Measurements from ENCODE around the gene OSBPL7. TPM values are rescaled to one million over a fixed set of nuclear protein-coding genes. Genes with fewer than 3 reads are reported as not detected.

The OSBPL7 gene
- total and polyA plus RNA-seq, 2 experiments from 2014 or later, result 12.1 to 20.5 TPM

- Histone ChIP-seq H3K36me3 (no peaks in the 10 kb centered on the region), H3K9me3 (ENCODE audit: low read depth) (no peaks in the 10 kb centered on the region), H3K27me3 (peaks cover 23% of the 10 kb centered on the region), H3K4me3 (no peak overlapping the region), H3K4me1 (ENCODE audit: low read depth) (peaks cover 34% of the 10 kb centered on the region), H3K27ac (peak overlapping the region; percentile 51)
- no peak for TF ChIP-seq CTCF (IDR thresholded peaks at IDR 0.05; ENCODE audit: low read depth, low read length)
- no peak for DNase-seq (ENCODE audit: low read depth in 1 of 2, low spot score in 1 of 2)
These were observed 24.1 kb upstream of the OSBPL7 start for GRCh38 chr17:47845716-47846075.

- Histone ChIP-seq H3K4me3 (no peak overlapping the region), H3K9me3 (ENCODE audit: low read depth) (no peaks in the 10 kb centered on the region), H3K4me1 (ENCODE audit: low read depth) (peaks cover 38% of the 10 kb centered on the region), H3K27ac (peak overlapping the region; percentile 51), H3K36me3 (no peaks in the 10 kb centered on the region), H3K27me3 (peaks cover 23% of the 10 kb centered on the region)
- peak; percentile 43 for TF ChIP-seq CTCF (IDR thresholded peaks at IDR 0.05; ENCODE audit: low read depth, low read length)
- DNase-seq (ENCODE audit: low read depth in 1 of 2, low spot score in 1 of 2), result peak in 1 of 2 donors; percentile 44
These were observed 23.5 kb upstream of the OSBPL7 start for GRCh38 chr17:47844814-47845715.

- Histone ChIP-seq H3K27me3 (peaks cover 17% of the 10 kb centered on the region), H3K4me3 (no peak overlapping the region), H3K36me3 (no peaks in the 10 kb centered on the region), H3K27ac (no peak overlapping the region), H3K9me3 (ENCODE audit: low read depth) (no peaks in the 10 kb centered on the region), H3K4me1 (ENCODE audit: low read depth) (peaks cover 42% of the 10 kb centered on the region)
- no peak for TF ChIP-seq CTCF (IDR thresholded peaks at IDR 0.05; ENCODE audit: low read depth, low read length)
- peak in 1 of 2 donors; percentile 56 for DNase-seq (ENCODE audit: low read depth in 1 of 2, low spot score in 1 of 2)
These were observed 22.6 kb upstream of the OSBPL7 start for GRCh38 chr17:47844227-47844626.

GRCh38 chr17:47843391-47843730 lies 21.8 kb upstream of the OSBPL7 start:
- TF ChIP-seq CTCF (IDR thresholded peaks at IDR 0.05; ENCODE audit: low read depth, low read length), result no peak
- Histone ChIP-seq H3K4me1 (ENCODE audit: low read depth) (peaks cover 42% of the 10 kb centered on the region), H3K4me3 (no peak overlapping the region), H3K36me3 (peaks cover 1% of the 10 kb centered on the region), H3K27ac (peak overlapping the region; percentile 29), H3K9me3 (ENCODE audit: low read depth) (no peaks in the 10 kb centered on the region), H3K27me3 (peaks cover 9% of the 10 kb centered on the region)
- DNase-seq (ENCODE audit: low read depth in 1 of 2, low spot score in 1 of 2), result no peak

GRCh38 chr17:47841488-47842291 lies 20.1 kb upstream of the OSBPL7 start:
- Histone ChIP-seq H3K4me3 (no peak overlapping the region), H3K27me3 (no peaks in the 10 kb centered on the region), H3K9me3 (ENCODE audit: low read depth) (no peaks in the 10 kb centered on the region), H3K36me3 (peaks cover 3% of the 10 kb centered on the region), H3K27ac (peak overlapping the region; percentile 72), H3K4me1 (ENCODE audit: low read depth) (peaks cover 38% of the 10 kb centered on the region)
- TF ChIP-seq CTCF (IDR thresholded peaks at IDR 0.05; ENCODE audit: low read depth, low read length), result no peak
- DNase-seq (ENCODE audit: low read depth in 1 of 2, low spot score in 1 of 2), result no peak
